NCI-H82 treated with DMSO at 0.1 percent for 48 hours (cell line): ENCODE results near the gene UBR4.

ENCODE experiments used
- DNase-seq: peaks from one replicate; lab custom pipeline; 2025; ENCODE audit not compliant: unreplicated experiment; lab: John Stamatoyannopoulos, UW

The UBR4 gene

DNA sequence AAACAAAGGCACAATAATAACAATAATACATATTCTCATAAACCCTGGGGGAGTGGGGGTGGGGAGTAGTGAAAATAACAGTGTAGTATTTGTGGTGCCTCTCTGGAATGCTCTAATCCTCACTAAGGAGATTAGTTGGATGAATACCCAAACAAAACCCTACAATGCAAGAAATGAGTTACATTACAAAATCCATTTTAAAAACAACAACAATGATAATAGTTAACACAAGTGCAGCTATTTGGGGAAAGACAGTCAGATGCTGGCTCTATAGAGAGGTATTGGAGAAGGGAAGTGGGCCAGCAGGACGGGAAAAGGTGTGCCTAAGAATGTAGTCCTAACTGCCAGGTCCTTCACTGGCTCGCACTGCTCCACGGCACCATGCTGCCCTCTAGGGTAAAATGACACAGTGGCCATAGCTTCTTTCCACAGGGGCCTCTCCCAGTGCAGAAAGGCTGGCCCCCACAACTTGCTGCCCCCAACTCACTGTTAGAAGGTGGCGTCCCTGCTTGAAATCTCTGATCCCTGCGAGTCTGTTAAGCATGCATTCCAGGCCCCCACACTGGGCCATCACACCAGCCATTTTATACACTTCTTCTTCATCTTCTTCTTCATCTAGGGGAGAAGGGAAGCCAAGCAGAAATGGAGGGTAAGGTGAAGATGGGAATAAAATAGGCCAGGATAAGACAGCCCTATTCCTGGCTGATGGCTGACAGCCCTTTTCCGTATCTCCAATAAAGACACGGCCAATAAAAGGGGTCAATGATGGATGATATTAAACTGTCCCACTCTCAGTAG is 113.8 kb downstream of the UBR4 start:
- DNase-seq = peak; percentile 73

DNA sequence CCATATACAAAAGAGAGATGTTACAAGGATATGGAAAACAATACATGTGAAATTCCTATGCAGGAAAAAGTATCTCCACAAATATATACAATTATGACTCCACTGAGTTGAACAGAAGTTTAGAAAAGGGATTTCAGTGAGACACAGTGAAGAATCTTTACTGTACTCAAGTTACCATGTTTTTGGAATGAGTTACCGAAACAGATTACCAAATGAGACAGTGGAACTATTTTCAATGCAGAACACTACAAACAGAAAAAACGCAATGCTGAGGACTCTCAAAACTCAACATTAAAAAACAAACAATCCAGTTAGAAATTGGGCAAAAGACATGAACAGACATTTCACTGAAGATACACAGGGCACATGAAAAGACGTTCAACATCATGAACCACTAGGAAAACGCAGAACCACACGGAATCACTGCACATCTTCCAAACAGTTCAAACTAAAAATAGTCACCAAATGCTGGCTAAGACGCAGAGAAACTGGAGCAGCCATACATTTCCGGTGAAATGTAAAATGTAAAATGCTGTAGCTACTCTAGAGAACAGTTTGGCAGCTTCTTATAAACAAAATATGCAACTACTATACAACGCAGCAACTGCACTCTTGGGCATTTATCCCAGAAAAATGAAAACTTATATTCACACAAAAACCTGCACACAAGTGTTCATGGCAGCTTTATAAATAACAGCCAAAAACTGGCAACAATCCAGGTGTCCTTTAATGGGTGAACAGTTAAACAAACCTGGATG is 118.7 kb downstream of the UBR4 start:
- DNase-seq = no peak

DNA sequence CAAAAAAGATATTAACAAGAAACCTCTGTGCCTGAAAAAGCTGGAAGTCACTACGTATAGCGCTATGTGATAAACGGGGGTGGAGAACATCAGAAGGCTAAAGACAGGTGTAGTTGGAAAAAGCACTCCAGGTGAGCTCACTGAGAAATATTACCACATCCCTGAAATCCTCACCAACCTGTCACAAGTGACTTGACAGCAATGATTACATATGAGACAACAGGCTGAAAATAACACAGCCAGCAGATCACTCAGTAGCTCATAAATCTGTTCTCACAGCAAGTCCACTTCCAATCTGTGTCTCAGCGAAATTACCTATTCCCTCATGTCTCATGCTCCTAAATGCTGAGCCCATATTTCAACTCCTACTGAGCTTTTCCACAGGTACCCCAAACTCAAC is 120.5 kb downstream of the UBR4 start:
- DNase-seq = no peak

DNA sequence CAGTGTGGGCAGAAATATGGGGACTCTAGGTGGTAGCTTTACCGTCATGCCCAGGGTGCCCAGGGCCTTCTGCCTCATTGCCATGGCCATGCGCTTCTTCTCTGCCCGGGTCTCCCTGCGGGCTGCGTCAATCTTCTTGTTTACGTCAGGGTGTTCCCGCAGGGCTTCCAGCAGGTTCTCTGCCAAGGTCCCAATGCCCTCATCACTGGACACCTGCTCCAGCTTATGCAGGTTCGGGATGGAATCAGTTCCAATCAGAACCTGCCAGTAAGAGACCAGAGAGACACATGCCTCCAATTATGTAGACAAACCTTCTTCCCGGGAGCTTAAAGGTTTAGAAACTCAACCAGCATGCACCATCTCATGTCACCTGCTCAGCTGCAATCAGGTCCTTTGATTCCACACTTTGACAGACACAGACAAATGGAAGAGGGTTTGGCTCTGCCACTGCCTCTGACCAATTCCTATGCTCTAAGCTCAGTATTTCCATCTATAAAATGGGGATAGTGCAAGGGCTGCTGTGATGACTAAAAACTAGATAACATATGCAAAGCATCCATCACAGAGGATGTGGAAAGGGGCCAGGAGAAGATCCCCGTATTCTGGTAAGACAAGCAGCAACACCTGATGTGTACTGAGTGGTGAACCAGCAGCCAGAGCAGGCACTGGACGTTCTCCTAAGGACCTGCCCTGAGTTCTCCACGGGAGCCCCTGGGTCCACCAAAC is 121.2 kb downstream of the UBR4 start:
- no peak for DNase-seq

DNA sequence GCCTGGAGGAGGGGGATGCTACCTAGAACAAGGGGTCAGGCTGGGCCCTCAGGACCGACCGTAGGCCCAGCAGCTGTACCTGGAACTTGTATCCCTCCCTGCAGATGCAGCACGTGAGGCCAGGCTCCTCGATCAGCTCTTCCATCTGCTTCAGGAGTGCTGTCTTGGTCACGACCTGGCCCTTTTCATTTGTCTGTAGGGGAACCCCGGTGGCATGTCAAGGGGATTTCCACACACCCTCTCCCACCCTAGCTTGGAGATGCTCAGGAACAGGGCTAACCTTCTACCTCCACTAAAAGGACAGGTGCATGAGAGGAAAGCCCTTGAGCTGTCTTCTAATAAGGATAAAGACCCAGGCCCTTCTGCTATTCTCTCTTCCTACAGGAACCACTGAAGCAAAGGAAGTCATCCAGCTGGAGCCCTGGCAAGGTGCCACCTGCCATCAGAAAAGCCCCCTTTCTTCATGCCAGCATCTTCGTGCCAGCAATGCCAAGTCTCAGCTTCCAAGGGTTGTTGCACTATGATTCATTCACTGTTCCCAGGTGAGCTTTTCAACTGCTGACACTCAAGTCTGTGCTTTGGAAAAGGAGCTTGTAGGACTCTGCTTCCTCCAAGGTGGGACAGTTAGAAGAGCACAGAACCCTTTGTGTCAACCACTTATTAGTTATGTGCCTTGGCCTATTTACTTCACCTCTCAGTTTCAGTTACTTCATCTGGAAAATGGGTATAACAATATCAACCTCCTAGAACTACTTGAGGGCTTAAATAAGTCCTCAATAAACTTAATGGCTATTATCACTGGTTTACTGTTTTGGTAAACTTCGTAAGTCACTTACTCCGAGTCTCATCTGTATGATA is 122.1 kb downstream of the UBR4 start:
- DNase-seq = no peak

DNA sequence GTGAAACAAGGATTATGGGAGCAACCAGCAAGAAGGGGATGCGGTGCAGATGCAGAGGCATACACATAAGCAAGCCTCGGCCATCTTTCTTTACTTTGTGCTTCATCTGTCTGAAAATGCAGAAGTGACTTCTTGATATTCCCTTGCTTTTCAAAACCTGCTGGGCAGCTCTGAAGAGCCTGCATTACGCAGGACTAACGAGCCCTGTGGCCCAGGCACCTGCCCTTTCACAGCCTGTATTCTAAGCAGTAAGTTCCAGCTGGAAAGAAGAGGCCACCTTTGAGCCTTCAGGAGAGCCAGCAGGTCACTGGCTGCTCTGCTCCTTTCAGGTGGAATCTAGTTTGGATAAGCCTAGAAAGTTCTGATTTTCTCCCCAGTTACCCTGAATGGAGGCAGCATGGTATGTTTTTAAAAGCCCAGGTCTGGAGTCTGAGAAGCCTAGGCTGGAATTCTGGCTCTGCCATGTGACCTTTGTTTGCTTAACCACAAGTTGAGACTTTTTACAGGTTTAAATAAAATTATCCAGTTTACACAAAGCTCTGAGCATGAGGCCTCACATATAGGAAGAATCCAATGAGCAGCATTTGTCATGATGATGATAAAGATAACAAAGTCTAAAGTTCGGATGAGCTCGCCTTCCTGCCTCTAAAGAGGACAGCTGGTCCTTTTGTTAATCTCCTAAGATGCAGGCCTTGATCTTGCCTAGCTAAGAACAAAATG is 122.9 kb downstream of the UBR4 start:
- DNase-seq = peak; percentile 42

DNA sequence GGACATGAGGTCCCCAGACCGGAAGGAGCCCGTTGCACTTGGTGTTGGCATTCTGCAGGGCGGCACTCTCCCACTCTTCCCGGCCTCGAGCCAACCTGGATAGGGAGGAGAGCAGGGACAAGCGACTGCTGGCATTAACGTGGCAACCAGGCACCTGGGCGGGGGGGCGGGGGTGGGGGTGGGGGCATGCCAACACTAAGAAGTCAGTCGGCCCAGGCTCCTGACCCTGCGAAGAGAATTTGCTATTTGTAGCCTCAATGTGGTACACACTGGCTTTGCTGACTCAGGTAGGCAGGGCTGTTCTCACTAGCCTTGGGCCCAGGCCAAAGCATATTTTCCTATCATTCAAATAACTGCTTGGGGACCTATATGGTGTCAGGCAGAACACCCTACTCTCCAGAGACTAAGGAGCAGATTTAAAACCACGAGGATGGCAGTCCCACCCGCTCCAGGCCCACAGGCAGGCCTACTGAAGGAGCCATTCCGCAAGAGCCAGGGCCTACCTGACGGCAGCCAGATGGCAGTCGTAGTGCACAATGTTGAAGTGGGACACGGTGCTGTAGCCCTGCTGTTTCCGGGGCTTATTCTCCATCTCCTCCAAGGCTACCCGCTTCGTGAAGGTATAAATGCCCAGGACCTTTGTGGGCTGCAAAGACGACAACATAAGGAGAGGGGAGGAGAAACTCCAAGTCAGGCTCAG is 123.7 kb downstream of the UBR4 start:
- no peak for DNase-seq

DNA sequence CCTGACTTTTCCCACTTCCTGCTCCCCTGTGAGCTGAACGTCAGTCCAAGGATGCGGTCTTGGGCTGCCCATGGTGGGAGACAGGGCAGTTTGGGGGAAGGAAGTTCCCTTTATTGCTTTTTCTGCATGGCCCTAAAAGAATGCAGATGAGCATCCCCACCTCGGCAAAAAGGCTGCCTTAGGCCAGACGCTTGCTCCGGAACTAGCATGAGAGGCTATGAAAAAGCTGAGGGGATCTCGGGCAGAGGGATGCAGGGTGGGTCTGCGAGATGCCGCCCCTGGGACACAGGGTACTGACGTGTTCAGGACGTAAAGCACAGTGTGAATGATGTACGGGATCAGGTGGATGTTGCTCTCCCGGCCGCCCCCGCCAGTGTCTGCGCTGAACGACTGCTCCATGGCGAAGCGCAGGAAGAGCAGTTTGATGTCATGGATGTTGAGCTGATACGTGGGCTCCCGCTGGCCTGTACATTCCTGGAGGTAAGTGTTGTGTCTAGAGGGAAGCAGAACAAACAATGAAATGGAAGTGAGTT is 125.8 kb downstream of the UBR4 start:
- no peak for DNase-seq

DNA sequence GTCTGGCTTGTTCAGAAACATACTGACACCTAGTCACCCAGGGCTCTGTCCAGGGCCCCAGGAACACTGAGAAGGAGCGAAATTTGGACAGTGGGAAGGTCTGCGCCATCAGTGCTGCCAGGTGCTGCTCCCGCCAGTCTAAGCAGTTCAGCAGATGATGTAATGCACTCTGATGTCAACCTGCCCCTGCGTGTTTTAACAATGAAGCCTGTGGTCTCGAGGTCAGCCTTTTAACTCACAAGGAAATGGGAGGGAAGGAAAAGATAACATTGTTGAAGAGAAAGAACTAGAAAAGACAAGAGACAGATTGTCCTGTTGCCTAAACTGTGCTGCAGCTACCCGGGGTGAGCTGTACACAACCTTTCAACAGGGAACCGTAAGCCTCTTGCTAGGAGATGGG is 127.0 kb downstream of the UBR4 start:
- DNase-seq = no peak

DNA sequence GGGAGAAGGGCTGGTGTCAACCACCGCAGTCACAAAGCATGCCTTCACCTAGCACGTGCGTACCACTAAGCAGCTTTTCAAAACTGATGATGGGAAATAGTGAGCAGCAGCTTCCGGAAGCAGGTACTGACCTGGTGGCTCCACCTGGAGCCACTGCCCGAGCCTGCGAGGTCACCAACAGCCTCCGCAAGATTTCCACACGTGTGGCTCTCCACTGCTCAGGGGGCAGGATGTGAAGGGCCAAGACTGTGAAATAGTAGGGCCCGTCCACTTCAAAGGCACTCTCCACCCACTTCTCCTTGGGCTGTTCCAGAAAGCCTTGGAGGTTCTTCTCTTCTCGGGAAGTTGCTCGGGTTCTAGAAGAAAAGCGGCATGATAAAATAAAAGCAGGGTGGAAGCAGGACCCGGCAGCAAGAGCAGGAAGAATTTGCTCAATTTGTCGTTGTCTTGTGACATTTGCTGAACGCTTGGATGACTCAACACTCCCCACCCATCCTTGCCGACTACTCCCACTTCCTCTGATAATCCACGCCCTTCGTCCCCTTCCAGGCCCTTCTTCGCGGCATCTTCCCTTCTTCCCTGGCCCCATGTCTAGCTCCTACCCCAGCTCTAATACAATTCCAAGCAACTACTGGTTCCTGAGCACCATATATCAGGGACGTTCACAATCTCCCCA is 128.7 kb downstream of the UBR4 start:
- no peak for DNase-seq

DNA sequence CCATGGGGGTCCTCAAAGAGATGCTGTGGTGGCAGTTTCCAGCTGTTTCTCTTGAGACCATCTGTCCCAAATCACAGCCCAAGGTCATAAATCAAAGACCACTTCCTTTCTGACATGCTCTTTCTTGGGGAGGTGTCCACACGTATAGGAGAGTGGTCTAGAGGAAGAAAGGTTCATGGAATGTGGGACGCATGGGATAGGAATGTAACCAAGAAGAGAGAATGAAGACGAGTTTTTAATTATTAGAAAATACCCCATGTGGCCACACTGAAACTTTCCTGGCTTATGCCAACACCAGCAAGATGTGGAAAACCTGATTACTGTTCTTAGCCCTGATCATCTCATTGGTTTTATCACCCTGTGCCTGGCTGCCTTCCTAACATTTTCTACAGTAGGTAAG is 129.3 kb downstream of the UBR4 start:
- no peak for DNase-seq

DNA sequence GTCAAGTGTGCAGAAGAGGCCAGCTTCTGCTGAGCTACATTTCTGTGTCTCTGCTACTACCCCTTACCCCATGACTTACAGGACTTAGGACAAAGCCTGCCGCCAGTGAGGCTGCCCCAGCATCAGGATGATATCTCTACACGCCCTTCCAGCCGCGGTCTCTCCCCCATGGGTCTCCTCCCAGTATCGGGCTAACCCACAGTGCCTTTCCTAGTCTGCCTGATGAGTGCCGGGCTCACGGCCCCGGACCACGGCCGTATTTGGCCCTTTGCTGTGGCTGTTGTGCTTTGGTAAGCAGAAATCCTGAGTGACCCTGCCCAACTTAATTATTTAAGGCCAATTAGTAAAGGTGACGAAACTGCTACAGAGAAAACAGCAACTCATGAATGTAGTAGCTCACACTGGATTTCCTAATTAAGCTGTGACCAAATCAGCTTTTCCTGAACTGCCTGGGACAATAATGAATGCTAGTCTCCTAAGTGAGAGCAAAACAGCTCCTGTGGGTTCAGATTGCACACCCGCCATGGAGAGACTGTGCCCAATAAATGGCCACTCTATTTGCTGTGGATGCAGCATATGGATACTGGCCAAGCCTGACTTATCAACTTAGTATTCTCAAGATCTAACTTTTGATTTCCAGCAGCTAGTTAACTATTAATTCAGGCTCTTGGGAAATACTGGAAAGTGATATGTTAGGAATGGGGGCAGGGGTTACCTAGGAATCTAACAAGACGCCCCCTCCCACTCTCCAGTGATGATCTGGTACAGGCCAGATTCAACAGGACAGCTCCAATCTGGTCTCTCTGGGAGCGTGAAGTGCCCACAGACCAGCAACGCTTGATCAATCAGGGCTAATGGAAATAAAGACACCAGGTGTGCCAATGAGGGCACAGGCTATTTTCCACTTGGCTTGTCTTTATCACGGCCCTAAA is 130.3 kb downstream of the UBR4 start:
- DNase-seq = no peak

DNA sequence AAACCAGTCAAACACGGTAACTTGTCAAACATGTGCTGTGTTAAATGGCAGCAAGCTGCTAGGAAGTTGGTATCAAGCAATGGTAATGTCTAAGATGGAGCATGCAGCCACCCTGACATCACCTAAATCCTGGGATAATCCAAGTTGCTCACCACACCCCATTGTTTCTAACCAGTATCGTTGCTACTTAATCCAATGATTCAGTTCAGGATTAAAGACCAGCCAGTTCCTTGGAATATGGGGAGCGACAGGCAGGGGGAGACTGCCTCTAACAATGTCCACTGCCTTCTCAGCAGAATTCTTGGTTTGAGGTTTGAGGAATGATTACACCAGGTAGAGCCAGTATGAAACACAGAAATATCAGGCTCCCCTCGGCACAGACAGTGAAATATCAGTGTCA is 131.5 kb downstream of the UBR4 start:
- DNase-seq = peak; percentile 91

DNA sequence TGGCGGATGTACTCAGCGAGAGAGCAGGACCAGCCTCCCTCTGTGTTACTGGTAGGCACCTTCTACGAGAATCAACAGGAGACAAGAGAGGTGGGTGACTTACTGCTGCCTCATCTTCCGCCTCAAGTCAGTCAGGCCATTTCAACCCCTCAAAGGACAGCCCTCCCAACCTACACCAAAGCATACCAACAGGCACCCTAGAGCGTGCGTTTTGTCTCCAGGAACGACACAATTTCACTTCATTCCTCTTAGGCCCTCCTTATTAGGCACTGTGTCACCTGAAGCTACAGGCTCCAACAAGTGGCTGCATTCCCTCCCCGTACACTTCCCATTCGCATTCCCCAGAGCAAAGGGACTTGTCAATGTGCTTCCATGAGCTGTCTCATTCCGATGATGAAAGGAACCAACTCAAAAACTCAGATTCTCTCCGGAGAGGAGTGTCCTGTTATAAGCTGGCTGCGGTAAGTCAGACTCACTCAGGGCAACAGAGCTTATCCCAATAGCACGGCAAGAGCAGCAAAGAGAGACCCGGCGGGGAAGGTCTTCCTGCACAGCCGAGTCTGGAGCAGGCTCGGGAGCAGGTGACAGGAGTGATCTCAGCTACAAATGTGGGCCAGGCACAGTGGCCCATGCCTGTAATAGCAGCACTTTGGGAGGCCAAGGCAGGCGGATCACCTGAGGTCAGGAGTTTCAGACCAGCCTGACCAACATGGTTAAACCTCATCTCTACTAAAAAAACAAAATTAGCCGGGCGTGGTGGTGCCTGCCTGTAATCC is 133.0 kb downstream of the UBR4 start:
- DNase-seq = no peak

DNA sequence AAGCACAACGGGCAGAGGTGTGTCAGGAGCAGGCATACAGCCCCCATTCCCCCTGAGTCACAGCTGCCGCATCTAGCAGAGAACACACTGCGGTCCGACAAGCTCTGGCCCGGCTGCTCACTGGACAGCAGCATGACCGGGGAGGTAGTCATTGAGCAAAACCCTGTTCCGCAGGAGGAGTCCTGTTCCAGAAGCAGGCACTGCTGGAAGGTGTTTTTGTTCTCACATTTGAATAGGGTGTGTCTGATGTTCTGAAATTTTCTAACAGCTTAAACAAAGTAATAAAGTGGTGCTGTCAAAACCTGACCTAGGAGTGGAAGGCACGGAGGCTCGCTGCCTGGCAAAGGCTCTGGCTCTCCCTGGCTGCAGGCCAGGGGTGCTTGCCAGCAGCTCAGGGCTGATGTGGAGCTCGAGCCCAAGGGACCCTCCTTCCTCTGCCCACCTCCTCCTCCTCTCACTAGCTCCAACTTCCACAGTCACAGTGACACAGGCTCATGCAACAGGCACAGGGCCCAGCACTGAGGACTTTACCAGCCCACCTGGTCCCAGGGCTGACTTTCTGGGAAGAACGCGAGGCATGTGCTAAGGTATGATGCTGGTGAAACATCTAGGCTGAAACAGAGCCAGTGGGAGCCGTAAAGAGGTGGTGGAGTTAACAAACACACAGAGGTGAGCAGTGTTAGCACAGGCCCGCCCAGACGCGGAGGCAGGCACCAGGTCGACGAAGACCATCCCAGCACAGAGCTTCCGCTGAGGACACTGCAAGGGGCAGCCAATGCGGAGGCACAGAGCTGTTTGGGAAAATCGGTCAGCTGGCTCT is 135.0 kb downstream of the UBR4 start:
- DNase-seq = no peak

DNA sequence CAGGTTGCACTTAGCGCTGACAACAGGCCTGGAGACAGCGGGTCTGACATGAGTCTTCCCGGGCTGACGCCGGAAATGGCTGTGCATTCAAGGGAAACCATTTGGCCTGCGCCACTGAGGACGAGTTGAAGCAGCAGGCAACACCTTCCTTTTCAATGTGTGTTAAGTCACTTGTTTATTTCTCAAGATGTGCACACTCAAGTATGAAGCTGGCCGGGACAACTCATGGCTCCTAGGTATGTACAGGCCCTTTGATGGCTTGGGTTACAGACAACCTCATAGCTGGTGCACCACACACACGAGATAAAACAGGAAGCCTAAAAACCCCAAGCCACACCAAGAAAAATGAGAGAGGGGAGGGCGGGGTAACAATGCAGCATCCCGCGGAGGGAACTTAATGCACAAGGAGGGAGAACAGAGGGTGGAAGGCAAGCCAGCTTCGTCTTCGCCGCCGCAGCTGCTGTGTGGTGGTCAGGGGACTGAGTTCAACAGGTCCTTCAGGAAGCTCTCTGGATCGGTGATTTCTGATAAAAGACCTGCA is 135.6 kb downstream of the UBR4 start:
- no peak for DNase-seq
